C4-2B (cell line): ENCODE measurements around the gene PFN3.

ENCODE experiments used
- H3K27ac ChIP-seq: fragments of 450-650 bp; 2 replicates; pipeline ENCODE4 v1.5.1; 2017
- CTCF ChIP-seq: fragments of 450-650 bp; conservative IDR thresholded peaks from 2 replicates; pipeline ENCODE4 v1.5.1; 2017; ENCODE audit warnings: mild to moderate bottlenecking
- ZFX ChIP-seq: fragments of 450-650 bp; IDR thresholded peaks from 2 replicates; pipeline ENCODE4 v1.6.1; 2017

Gene PFN3

GRCh38 chr5:177429248-177430040, 29.0 kb upstream of the PFN3 start:
- H3K27ac ChIP-seq = no peak overlapping the region
- TF ChIP-seq ZFX = no peak
- no peak for TF ChIP-seq CTCF

GRCh38 chr5:177428574-177429217, 28.2 kb upstream of the PFN3 start:
- H3K27ac ChIP-seq = no peak overlapping the region; the same call in 1 of the 2 replicates
- TF ChIP-seq CTCF (no peak), ZFX (no peak)

- H3K27ac ChIP-seq = peak overlapping the region; percentile 85
- TF ChIP-seq CTCF (no peak), ZFX (no peak)
Measured at GRCh38 chr5:177427919-177428573, 27.6 kb upstream of the PFN3 start.

GRCh38 chr5:177427211-177427822, 26.9 kb upstream of the PFN3 start:
- H3K27ac ChIP-seq = peak overlapping the region; percentile 85
- no peak for TF ChIP-seq ZFX
- TF ChIP-seq CTCF = no peak

GRCh38 chr5:177426566-177427210, 26.2 kb upstream of the PFN3 start, which contains the start of gene GRK6:
Gene GRK6 (plus strand): TSS chr5:177426676. CDS start chr5:177426846, 170 bp downstream.
- TF ChIP-seq CTCF (no peak), ZFX (peak; percentile 94; the same call in 1 of the 2 replicates)
- peak within 1 kb of the TSS; percentile 85 for H3K27ac ChIP-seq

GRCh38 chr5:177425801-177426565, 25.5 kb upstream of the PFN3 start:
- H3K27ac ChIP-seq = peak overlapping the region; percentile 85

More at GRCh38 chr5:177425801-177426565, 25.5 kb upstream of the PFN3 start:
- TF ChIP-seq ZFX (no peak), CTCF (no peak)
